B cell (primary cell): ENCODE data around the gene CASP4. TPM values are rescaled to one million over a fixed set of nuclear protein-coding genes. Genes with fewer than 3 reads are reported as not detected.

Experiments used
- ATAC-seq: fragments of 200-7000 bp; cut with Tn5 transposase; one replicate; pipeline ENCODE4 v1.10.0; 2021; ENCODE audit warnings: low read depth, mild to moderate bottlenecking, moderate number of reproducible peaks, moderate library complexity
- CTCF ChIA-PET: fragments of 350-600 bp; sonication (Branson Sonifier 250); formaldehyde crosslinking; loops from one replicate; lab custom pipeline; 2021; ENCODE audit warnings: antibody characterized with exemption, inconsistent platforms; lab: Charles Lee
- POLR2A ChIA-PET: fragments of 350-600 bp; sonication (Branson Sonifier 250); formaldehyde crosslinking; loops from one replicate; lab custom pipeline; 2021; ENCODE audit warnings: antibody characterized with exemption; lab: Charles Lee
- DNase-seq: peaks from one replicate; pipeline ENCODE4 v3.0.0; 2013
- H2AFZ ChIP-seq: 2 replicates; pipeline ENCODE4 v1.6.1; 2012; ENCODE audit warnings: mild to moderate bottlenecking, low read depth, low read length; ENCODE audit not compliant: insufficient read depth, poor library complexity, severe bottlenecking
- H3K27ac ChIP-seq, 2 donors: 1 replicate in 1 of 2; 2 replicates in 1 of 2; pipeline ENCODE4 v1.5.1; 2012 to 2013; ENCODE audit warnings: low read length in 2 of 2, mild to moderate bottlenecking in 2 of 2, moderate library complexity in 1 of 2
- H3K27me3 ChIP-seq, 4 experiments: fragments of 200-600 bp in 1 of 4; sonication (generic) in 1 of 4; replicated peaks in 1 of 4; 1 replicate in 2 of 4; 2 replicates in 2 of 4; pipeline versions ENCODE4 v1.6.1 to v1.7.0; 2013 to 2016; ENCODE audit warnings: low read length in 3 of 4, mild to moderate bottlenecking in 2 of 4, mixed read lengths in 1 of 4, moderate library complexity in 1 of 4; ENCODE audit not compliant: insufficient read depth in 4 of 4, control insufficient read depth in 3 of 4; ENCODE audit errors: control extremely low read depth in 1 of 4
- H3K36me3 ChIP-seq, 2 experiments: replicated peaks in 1 of 2; 1 replicate in 1 of 2; 2 replicates in 1 of 2; pipeline versions ENCODE4 v1.6.1 to v1.7.1; 2013; ENCODE audit warnings: low read length in 1 of 2; ENCODE audit not compliant: insufficient read depth in 2 of 2, control insufficient read depth in 1 of 2; ENCODE audit errors: control extremely low read depth in 1 of 2, extremely low read depth in 1 of 2
- H3K4me1 ChIP-seq, 2 donors: fragments of 200-600 bp in 1 of 2; sonication (generic) in 1 of 2; 1 replicate in 1 of 2; 2 replicates in 1 of 2; pipeline versions ENCODE4 v1.5.1 to v1.6.1; 2013 to 2017; ENCODE audit warnings: low read length in 2 of 2; ENCODE audit not compliant: control insufficient read depth in 2 of 2, insufficient read depth in 2 of 2
- H3K4me2 ChIP-seq: replicated peaks from 2 replicates; pipeline ENCODE3; 2012; ENCODE audit warnings: mild to moderate bottlenecking, low read depth, low read length; ENCODE audit not compliant: poor library complexity, severe bottlenecking
- H3K4me3 ChIP-seq, 5 experiments: fragments of 200-600 bp in 1 of 5; sonication (generic) in 1 of 5; 1 replicate in 3 of 5; 2 replicates in 2 of 5; pipeline versions ENCODE4 v1.5.1 to v1.7.0; 2011 to 2016; ENCODE audit warnings: low read length in 4 of 5, mild to moderate bottlenecking in 4 of 5, low read depth in 2 of 5, control low read depth in 1 of 5, moderate library complexity in 1 of 5; ENCODE audit not compliant: insufficient read depth in 1 of 5; ENCODE audit errors: control extremely low read depth in 1 of 5, extremely low read depth in 1 of 5
- H3K79me2 ChIP-seq: fragments of 200-600 bp; sonication (generic); one replicate; pipeline ENCODE4 v1.6.0; 2016; ENCODE audit warnings: low read length; ENCODE audit not compliant: control insufficient read depth, insufficient read depth
- H3K9ac ChIP-seq: fragments of 200-600 bp; sonication (generic); 2 replicates; pipeline ENCODE4 v1.6.1; 2017; ENCODE audit warnings: mild to moderate bottlenecking, low read length, moderate library complexity
- H3K9me3 ChIP-seq, 3 donors: one replicate each; pipeline versions ENCODE4 v1.6.1 to v1.7.1; 2013; ENCODE audit warnings: low read length in 2 of 3; ENCODE audit not compliant: control insufficient read depth in 2 of 3, insufficient read depth in 1 of 3; ENCODE audit errors: control extremely low read depth in 1 of 3
- H4K20me1 ChIP-seq: 2 replicates; pipeline ENCODE4 v1.6.0; 2012; ENCODE audit warnings: mild to moderate bottlenecking, low read length; ENCODE audit not compliant: insufficient read depth, control insufficient read depth, poor library complexity, severe bottlenecking
- H3K27ac Mint-ChIP-seq: one replicate; pipeline ENCODE4 v1.8.0; 2021; ENCODE audit warnings: mixed read lengths
- H3K27me3 Mint-ChIP-seq: one replicate; pipeline ENCODE4 v1.8.0; 2021; ENCODE audit warnings: mixed read lengths
- H3K4me1 Mint-ChIP-seq: one replicate; pipeline ENCODE4 v1.8.0; 2021; ENCODE audit warnings: mixed read lengths
- H3K4me3 Mint-ChIP-seq: one replicate; pipeline ENCODE4 v1.8.0; 2021; ENCODE audit warnings: mixed read lengths
- H3K9me3 Mint-ChIP-seq: one replicate; pipeline ENCODE4 v1.8.0; 2022; ENCODE audit warnings: mixed read lengths; ENCODE audit not compliant: insufficient read depth
- EZH2 ChIP-seq: IDR thresholded peaks from 2 replicates; pipeline ENCODE4 v1.6.1; 2012; ENCODE audit warnings: borderline replicate concordance, low read depth, mild to moderate bottlenecking, moderate library complexity, low read length; ENCODE audit not compliant: insufficient read depth, poor library complexity, severe bottlenecking
- WGBS: methylation state at CpG from one replicate; pipeline ENCODE4 v1.1.5; 2013; ENCODE audit warnings: missing lambda C conversion rate; ENCODE audit not compliant: insufficient coverage; 5-methylcytosine and 5-hydroxymethylcytosine counted together
- intact Hi-C: fragments of 100-400 bp; cut with micrococcal nuclease; formaldehyde crosslinking; loops from one replicate; pipeline ENCODE4 v1.10.0; 2022
- polyA plus RNA-seq: library from polyadenylated mRNA; depleted of rRNA; stranded (reverse); fragments of >200 nt; gene quantifications from 2 replicates; pipeline ENCODE4 v1.2.3, GENCODE V29; 2012
- total RNA-seq, 2 donors: library from RNA; stranded (reverse); fragments of 120-200 nt in 1 of 2; gene quantifications; 1 replicate in 1 of 2; 2 replicates in 1 of 2; pipeline versions ENCODE4 v1.2.3 to v1.2.4, GENCODE V29; 2013 to 2022
- TF ChIP-seq, protein P1 (sequence below): fragments of 200-600 bp; IDR thresholded peaks from one replicate; pipeline ENCODE4 v1.8.0; 2022; ENCODE audit warnings: antibody characterized with exemption, mild to moderate bottlenecking

Gene CASP4
- total and polyA plus RNA-seq, 2 donors (not counting 1 experiment from before 2014, with no cell fraction given), result 72.4 to 157 TPM

DNA sequence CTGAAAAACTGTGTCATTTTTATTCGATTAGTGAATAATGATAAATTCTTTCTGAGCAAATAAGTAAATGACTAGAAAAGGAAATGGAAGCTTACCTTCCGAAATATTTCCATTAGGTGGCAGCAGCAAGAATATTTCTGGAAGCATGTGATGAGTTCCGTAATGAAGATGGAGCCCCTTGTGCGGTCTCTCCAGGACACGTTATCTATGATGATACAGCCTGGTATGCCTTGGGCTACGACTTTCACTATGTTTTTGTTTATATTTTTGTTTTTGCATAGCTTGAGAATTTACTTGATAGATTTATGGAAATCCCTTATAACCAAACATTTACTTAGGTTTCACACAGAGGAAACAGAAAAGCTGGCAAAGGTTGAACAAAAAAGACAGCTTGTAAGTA lies 28.9 kb upstream of the CASP4 start:
- CTCF ChIA-PET, result interaction anchor here (1.7 to 1.9 kb wide), 2 partner anchors 10 to 388 kb away, joined by 4 to 5 read pairs; no protein-coding TSS in a partner anchor
- intact Hi-C loops, result no loop called here
- no peak for ATAC-seq

DNA sequence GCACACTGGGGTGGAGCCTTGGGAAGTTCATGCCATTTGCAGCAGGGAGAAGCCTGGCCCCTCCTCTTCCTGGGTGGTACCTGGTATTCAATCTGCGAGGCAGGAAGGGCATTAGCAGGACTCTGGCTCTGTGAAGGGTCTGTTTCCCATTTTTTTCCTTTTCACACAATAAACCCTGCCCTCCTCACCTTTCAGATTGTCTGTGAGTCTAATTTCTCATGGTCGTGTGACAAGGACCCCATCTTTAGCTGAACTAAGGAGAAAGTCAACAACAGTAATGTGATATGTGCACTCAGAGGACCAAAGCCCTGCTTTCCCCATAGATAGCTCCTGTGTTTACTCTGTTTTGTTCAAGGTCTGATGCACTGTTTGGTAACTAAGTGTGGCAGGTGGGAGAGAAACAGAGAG lies 26.6 kb upstream of the CASP4 start:
- H3K9me3 Mint-ChIP-seq, result no peaks in the 10 kb centered on the region
- Histone ChIP-seq H3K36me3 (no peaks in the 10 kb centered on the region), H3K9ac (no peak overlapping the region), H3K4me1 (no peaks in the 10 kb centered on the region), H3K4me2 (no peak overlapping the region), H2AFZ (no peak overlapping the region), H3K4me3 (no peak overlapping the region), H3K27me3 (no peaks in the 10 kb centered on the region), H4K20me1 (no peaks in the 10 kb centered on the region), H3K9me3 (peaks cover 0 to 3% (median 0%) of the 10 kb centered on the region in 3 donors), H3K79me2 (no peaks in the 10 kb centered on the region), H3K27ac (no peak overlapping the region)
- DNase-seq (no peak), ATAC-seq (no peak)
- intact Hi-C loops, result no loop called here
- no peak for TF ChIP-seq EZH2
- TF ChIP-seq, protein P1, sequence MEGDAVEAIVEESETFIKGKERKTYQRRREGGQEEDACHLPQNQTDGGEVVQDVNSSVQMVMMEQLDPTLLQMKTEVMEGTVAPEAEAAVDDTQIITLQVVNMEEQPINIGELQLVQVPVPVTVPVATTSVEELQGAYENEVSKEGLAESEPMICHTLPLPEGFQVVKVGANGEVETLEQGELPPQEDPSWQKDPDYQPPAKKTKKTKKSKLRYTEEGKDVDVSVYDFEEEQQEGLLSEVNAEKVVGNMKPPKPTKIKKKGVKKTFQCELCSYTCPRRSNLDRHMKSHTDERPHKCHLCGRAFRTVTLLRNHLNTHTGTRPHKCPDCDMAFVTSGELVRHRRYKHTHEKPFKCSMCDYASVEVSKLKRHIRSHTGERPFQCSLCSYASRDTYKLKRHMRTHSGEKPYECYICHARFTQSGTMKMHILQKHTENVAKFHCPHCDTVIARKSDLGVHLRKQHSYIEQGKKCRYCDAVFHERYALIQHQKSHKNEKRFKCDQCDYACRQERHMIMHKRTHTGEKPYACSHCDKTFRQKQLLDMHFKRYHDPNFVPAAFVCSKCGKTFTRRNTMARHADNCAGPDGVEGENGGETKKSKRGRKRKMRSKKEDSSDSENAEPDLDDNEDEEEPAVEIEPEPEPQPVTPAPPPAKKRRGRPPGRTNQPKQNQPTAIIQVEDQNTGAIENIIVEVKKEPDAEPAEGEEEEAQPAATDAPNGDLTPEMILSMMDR, result no peak
- no peaks in the 10 kb centered on the region for H3K4me1 Mint-ChIP-seq
- WGBS, result 75% methylated on average over 2 of the region's 2 CpGs
- H3K27ac Mint-ChIP-seq, result no peak overlapping the region
- CTCF ChIA-PET, result no interaction called here
- no peak overlapping the region for H3K4me3 Mint-ChIP-seq
- H3K27me3 Mint-ChIP-seq, result peaks cover 7% of the 10 kb centered on the region
- POLR2A ChIA-PET, result no interaction called here

More for the DNA sequence above, 28.9 kb upstream of the CASP4 start:
- Histone ChIP-seq H3K4me1 (no peaks in the 10 kb centered on the region), H3K4me2 (no peak overlapping the region), H3K9me3 (peaks cover 0 to 3% (median 0%) of the 10 kb centered on the region in 3 donors), H3K4me3 (no peak overlapping the region), H3K27me3 (no peaks in the 10 kb centered on the region), H3K27ac (no peak overlapping the region), H4K20me1 (no peaks in the 10 kb centered on the region), H3K9ac (no peak overlapping the region), H2AFZ (no peak overlapping the region), H3K79me2 (no peaks in the 10 kb centered on the region), H3K36me3 (no peaks in the 10 kb centered on the region)
- Mint-ChIP-seq H3K9me3 (no peaks in the 10 kb centered on the region), H3K27me3 (peaks cover 1% of the 10 kb centered on the region), H3K4me1 (peaks cover 5% of the 10 kb centered on the region), H3K4me3 (no peak overlapping the region), H3K27ac (no peak overlapping the region)
- TF ChIP-seq EZH2, result no peak
- TF ChIP-seq, protein P1, result no peak
- DNase-seq, result no peak
- POLR2A ChIA-PET, result no interaction called here
- 100% methylated on average over 1 of the region's 6 CpGs for WGBS
